Mesodermal cell (in vitro differentiated cells): ENCODE data around the gene VAC14.
A peak's percentile ranks its signal among the peaks of the same experiment; 100 is the strongest.
"Not testable (repeated sequence)": the region's sequence is repeated elsewhere in the genome, so short reads cannot be mapped to it uniquely, and the experiment has no call there.

Source experiments
- H3K27ac ChIP-seq: 2 replicates; pipeline ENCODE4 v1.7.0; 2013; ENCODE audit warnings: mild to moderate bottlenecking, low read depth, low read length, moderate library complexity; ENCODE audit not compliant: severe bottlenecking
- H3K36me3 ChIP-seq: 2 replicates; pipeline ENCODE4 v1.7.1; 2013; ENCODE audit warnings: mild to moderate bottlenecking, low read length, moderate library complexity; ENCODE audit not compliant: control insufficient read depth, insufficient read depth
- H3K4me1 ChIP-seq: one replicate; pipeline ENCODE4 v1.7.1; 2013; ENCODE audit warnings: mild to moderate bottlenecking, low read length; ENCODE audit not compliant: insufficient read depth, control insufficient read depth, poor library complexity, severe bottlenecking
- H3K4me3 ChIP-seq: 2 replicates; pipeline ENCODE4 v1.7.0; 2013; ENCODE audit warnings: low read length, control low read depth, mild to moderate bottlenecking; ENCODE audit not compliant: insufficient read depth, poor library complexity, severe bottlenecking; ENCODE audit errors: extremely low read depth
- H3K9me3 ChIP-seq: 2 replicates; pipeline ENCODE4 v1.7.1; 2013; ENCODE audit warnings: mild to moderate bottlenecking, low read length, moderate library complexity; ENCODE audit not compliant: control insufficient read depth
- WGBS, 2 experiments: methylation state at CpG; one replicate each; pipeline ENCODE4 v1.1.5; 2013; ENCODE audit warnings: missing lambda C conversion rate in 2 of 2; ENCODE audit not compliant: insufficient coverage in 2 of 2; 5-methylcytosine and 5-hydroxymethylcytosine counted together

Gene VAC14

DNA sequence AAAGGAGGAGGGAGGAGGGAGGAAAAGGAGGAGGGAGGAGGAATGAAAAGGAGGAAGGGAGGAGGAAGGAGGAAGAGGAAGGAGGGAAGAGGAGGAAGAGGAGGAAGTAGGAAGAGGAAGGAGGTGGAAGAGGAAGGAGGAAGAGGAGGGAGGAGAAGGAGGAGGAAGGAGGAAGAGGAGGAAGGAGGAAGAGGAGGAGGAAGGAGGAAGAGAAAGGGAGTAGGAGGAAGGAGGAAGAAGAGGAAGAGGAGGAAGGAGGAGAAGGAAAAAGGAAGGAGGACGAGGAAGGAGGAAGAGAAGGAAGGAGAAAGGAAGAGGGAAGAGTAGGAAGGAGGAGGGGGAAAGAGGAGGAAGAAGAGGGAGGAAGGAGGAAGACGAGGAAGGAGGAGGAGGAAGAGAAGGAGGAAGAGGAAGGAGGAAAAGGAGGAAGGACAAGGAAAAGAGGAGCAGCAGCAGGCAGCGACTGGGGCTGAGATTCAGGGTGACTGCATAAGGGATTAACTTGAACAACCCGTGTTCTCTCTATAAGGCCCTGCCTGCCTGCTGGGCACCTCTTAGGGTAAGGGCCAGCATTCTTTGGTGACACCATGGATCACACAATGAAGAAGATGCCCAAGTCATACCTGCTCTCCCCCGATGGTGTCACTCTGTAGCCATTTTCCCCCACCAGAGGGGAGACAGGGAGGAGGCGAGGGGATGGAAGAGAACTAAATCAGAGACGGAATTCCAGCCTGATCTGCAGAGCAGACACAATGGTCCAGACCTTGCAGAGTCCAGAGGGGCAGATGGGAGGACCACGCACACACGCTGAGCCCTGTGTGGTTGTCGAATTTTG is 156.0 kb downstream of the VAC14 start:
- Histone ChIP-seq H3K9me3 (no peaks in the 10 kb centered on the region), H3K4me3 (no peak overlapping the region), H3K4me1 (peaks cover 2% of the 10 kb centered on the region), H3K27ac (no peak overlapping the region), H3K36me3 (no peaks in the 10 kb centered on the region)
- WGBS, 2 experiments, result 75 to 83% methylated on average over 8 of the region's 10 CpGs

DNA sequence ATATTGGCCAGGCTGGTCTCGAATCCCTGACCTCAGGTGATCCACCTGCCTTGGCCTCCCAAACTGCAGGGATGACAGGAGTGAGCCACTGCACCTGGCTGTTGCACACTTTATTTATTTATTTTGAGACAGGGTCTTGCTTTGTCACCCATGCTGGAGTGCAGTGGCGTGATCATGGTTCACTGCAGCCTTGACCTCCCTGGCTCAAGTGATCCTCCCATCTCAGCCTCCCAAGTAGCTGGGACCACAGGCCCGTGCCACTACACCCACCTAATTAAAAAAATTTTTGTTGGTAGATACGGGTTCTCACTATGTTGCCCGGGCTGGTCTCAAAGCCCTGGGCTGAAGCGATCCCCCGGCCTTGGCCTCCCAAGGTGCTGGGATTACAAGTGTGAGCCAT is 157.7 kb downstream of the VAC14 start:
- H3K4me3 ChIP-seq, H3K27ac ChIP-seq, H3K36me3 ChIP-seq, H3K9me3 ChIP-seq, H3K4me1 ChIP-seq: not testable (repeated sequence)
- WGBS, 2 experiments, result 75 to 96% methylated on average over 5 of the region's 7 CpGs

- no peak overlapping the region for H3K4me3 ChIP-seq
- WGBS, 2 experiments, result no CpG with 5 or more reads among the region's 1 CpG
- H3K9me3 ChIP-seq, result no peaks in the 10 kb centered on the region
- no peak overlapping the region for H3K27ac ChIP-seq
- H3K36me3 ChIP-seq, result no peaks in the 10 kb centered on the region
- peaks cover 9% of the 10 kb centered on the region for H3K4me1 ChIP-seq
These were observed 158.3 kb downstream of the VAC14 start for GRCh38 chr16:70642633-70643032.

GRCh38 chr16:70638814-70639792 is 161.9 kb downstream of the VAC14 start:
- H3K9me3 ChIP-seq, result no peaks in the 10 kb centered on the region
- WGBS, 2 experiments, result 76 to 82% methylated on average over 14 to 16 of the region's 18 CpGs
- peaks cover 13% of the 10 kb centered on the region for H3K4me1 ChIP-seq
- H3K4me3 ChIP-seq, result no peak overlapping the region
- H3K36me3 ChIP-seq, result no peaks in the 10 kb centered on the region
- peak overlapping the region; percentile 23 for H3K27ac ChIP-seq
